RWPE2 (cell line): Measurements from ENCODE around the gene MCF2L2.

Experiments used
- ATAC-seq: fragments of 200-7000 bp; cut with Tn5 transposase; 3 replicates; pipeline ENCODE4 v1.9.1; 2021; ENCODE audit warnings: low read depth
- DNase-seq: peaks from one replicate; pipeline ENCODE4 v3.0.0-alpha.2; 2020; ENCODE audit warnings: low spot score
- H3K27ac ChIP-seq: fragments of 450-650 bp; 2 replicates; pipeline ENCODE4 v1.5.1; 2017; ENCODE audit warnings: mild to moderate bottlenecking; ENCODE audit not compliant: poor library complexity, severe bottlenecking
- H3K27me3 ChIP-seq: fragments of 250-450 bp; sonication (Bioruptor Pico); 2 replicates; pipeline ENCODE4 v1.5.1; 2021; ENCODE audit warnings: mild to moderate bottlenecking, moderate library complexity; ENCODE audit not compliant: insufficient read depth, poor library complexity, severe bottlenecking
- H3K36me3 ChIP-seq: fragments of 250-450 bp; sonication (Bioruptor Pico); 2 replicates; pipeline ENCODE4 v1.5.1; 2020; ENCODE audit warnings: low read depth, mild to moderate bottlenecking, moderate library complexity
- H3K4me1 ChIP-seq: fragments of 250-450 bp; sonication (Bioruptor Pico); 2 replicates; pipeline ENCODE4 v1.5.1; 2021; ENCODE audit warnings: mild to moderate bottlenecking, moderate library complexity; ENCODE audit not compliant: insufficient read depth, poor library complexity, severe bottlenecking
- H3K4me3 ChIP-seq: fragments of 250-450 bp; sonication (Bioruptor Pico); 2 replicates; pipeline ENCODE4 v1.5.1; 2021; ENCODE audit warnings: mild to moderate bottlenecking, moderate library complexity; ENCODE audit not compliant: severe bottlenecking
- H3K9me3 ChIP-seq: fragments of 250-450 bp; sonication (Bioruptor Pico); 2 replicates; pipeline ENCODE4 v1.5.1; 2021; ENCODE audit warnings: mild to moderate bottlenecking, moderate library complexity; ENCODE audit not compliant: severe bottlenecking
- TF ChIP-seq, protein P1 (sequence below): fragments of 450-650 bp; IDR thresholded peaks from one replicate; pipeline ENCODE4 v1.5.1; 2017; ENCODE audit warnings: mild to moderate bottlenecking, moderate library complexity; ENCODE audit not compliant: poor library complexity, severe bottlenecking

The MCF2L2 gene

DNA sequence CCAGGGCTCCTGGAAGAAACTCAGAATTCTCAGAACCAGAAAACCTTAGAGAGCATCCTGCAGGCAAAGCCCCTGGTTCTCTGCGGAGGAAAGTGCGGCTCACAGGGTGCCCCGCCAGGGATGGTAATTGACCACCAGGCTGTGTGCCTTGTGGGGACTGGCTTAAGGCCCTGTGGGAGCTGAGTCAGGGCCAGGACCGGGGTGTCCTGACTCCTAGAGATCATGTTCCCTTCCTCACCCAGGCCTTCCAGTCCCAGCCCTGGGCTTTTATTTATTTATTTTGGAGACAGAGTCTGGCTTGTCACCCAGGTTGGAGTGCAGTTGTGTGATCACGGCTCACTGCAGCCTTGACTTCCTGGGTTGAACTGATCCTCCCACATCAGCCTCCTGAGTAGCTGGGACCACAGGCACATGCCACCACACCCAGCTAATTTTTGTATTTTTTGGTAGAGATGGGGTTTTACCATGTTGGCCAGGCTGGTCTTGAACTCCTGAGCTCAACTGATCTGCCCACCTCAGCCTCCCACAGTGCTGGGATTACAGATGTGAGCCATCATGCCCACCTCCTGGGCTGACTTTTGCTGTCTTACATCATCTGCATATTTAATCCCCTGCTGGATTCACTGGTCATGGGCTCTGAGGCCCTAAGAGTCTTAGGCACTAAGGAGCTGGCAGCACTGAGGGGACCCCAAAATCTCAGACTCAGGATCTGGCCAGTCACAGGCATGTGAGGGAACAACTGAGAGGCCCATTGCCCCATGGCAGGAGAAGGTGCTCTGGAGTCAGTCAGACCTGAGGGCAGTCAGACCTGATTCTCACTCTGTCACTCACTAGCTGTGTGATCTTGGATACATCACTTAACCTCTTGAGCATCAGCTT lies 245.4 kb downstream of the MCF2L2 start:
- Histone ChIP-seq H3K4me3 (no peak overlapping the region), H3K27me3 (no peaks in the 10 kb centered on the region), H3K9me3 (no peaks in the 10 kb centered on the region), H3K27ac (no peak overlapping the region), H3K36me3 (no peaks in the 10 kb centered on the region), H3K4me1 (peaks cover 17% of the 10 kb centered on the region)
- no peak for DNase-seq
- TF ChIP-seq, protein P1, sequence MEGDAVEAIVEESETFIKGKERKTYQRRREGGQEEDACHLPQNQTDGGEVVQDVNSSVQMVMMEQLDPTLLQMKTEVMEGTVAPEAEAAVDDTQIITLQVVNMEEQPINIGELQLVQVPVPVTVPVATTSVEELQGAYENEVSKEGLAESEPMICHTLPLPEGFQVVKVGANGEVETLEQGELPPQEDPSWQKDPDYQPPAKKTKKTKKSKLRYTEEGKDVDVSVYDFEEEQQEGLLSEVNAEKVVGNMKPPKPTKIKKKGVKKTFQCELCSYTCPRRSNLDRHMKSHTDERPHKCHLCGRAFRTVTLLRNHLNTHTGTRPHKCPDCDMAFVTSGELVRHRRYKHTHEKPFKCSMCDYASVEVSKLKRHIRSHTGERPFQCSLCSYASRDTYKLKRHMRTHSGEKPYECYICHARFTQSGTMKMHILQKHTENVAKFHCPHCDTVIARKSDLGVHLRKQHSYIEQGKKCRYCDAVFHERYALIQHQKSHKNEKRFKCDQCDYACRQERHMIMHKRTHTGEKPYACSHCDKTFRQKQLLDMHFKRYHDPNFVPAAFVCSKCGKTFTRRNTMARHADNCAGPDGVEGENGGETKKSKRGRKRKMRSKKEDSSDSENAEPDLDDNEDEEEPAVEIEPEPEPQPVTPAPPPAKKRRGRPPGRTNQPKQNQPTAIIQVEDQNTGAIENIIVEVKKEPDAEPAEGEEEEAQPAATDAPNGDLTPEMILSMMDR, result no peak
- ATAC-seq, result no peak

DNA sequence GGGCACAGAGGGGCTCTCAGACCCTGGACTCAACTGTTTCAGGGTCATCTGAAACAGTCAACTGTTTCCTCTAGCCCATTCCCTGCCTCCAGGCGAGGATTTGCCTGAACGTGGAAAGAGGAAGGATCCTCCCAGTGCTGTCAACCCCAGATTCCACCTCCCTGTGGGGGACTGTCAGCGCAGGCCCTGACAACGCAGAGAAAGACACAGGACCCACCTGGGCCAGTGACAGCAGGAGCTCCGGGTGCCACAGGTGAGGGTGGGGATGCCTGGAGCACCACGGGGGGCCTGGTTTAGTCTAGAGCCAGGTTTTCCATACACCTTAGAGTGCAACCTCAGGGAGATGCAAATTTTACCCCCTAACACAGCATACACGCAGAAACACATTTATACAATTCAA lies 246.3 kb downstream of the MCF2L2 start:
- no peak overlapping the region for H3K27ac ChIP-seq
- peaks cover 17% of the 10 kb centered on the region for H3K4me1 ChIP-seq
- TF ChIP-seq, protein P1, result no peak
- no peaks in the 10 kb centered on the region for H3K9me3 ChIP-seq
- no peaks in the 10 kb centered on the region for H3K36me3 ChIP-seq
- no peaks in the 10 kb centered on the region for H3K27me3 ChIP-seq
- ATAC-seq (no peak), DNase-seq (no peak)
- no peak overlapping the region for H3K4me3 ChIP-seq

DNA sequence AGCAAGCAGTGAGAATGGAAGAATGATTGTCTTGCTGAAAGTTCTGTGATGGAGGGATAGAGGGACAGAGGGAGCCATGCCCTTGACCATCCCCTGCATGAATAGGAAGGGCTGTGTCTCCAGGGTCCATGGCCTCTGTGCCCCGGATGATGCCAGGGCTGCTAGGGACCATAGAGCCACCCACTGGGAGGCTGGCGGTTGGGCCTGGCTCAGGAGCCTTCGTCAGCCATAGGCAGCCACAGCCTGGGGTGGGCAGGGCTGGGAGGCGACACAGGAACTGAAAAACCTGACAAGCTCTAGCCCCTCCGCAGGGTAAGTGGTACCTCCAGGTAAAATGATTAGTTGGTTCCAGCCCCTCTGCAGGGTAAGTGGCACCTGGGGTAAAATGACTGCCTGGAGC lies 246.8 kb downstream of the MCF2L2 start:
- peaks cover 17% of the 10 kb centered on the region for H3K4me1 ChIP-seq
- no peaks in the 10 kb centered on the region for H3K9me3 ChIP-seq
- DNase-seq (no peak), ATAC-seq (no peak)
- no peaks in the 10 kb centered on the region for H3K27me3 ChIP-seq
- H3K36me3 ChIP-seq, result no peaks in the 10 kb centered on the region
- TF ChIP-seq, protein P1, result no peak
- H3K4me3 ChIP-seq, result no peak overlapping the region
- H3K27ac ChIP-seq, result no peak overlapping the region

DNA sequence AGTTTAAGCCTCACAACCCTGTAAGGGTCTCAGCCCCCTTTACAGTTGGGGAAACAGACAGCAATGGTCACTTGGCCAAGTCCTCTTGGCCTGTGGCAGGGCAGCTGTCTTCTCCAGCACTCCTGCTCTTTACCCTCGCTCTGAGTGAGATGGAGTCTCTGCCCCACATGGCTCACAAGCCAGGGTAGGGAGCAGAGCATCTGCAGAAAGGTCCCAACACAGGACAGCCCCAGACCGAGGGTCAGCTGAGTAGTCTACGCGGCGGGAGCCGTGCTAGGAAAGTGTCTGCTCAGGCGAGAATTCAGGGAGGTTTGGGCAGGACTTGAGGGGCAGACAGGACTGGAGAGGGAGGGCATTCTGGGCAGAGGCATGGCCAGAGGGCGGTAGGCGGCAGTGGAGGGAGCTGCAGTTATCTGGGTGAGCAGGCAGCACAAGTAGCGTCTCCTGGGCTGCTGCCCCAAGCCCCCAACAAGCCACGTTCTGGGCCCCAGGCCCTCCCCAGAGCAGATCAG lies 247.6 kb downstream of the MCF2L2 start:
- no peak overlapping the region for H3K4me3 ChIP-seq
- no peak overlapping the region for H3K27ac ChIP-seq
- H3K36me3 ChIP-seq, result no peaks in the 10 kb centered on the region
- no peaks in the 10 kb centered on the region for H3K9me3 ChIP-seq
- H3K4me1 ChIP-seq, result peaks cover 14% of the 10 kb centered on the region
- TF ChIP-seq, protein P1, result no peak
- DNase-seq, result no peak
- no peaks in the 10 kb centered on the region for H3K27me3 ChIP-seq
- no peak for ATAC-seq
